Mesenteric fat pad (tissue), 1 donor: Measurements from ENCODE around the gene ANAPC7. TPM values are rescaled to one million over a fixed set of nuclear protein-coding genes. Genes with fewer than 3 reads are reported as not detected.
"Not testable (repeated sequence)": the region's sequence is repeated elsewhere in the genome, so short reads cannot be mapped to it uniquely, and the experiment has no call there.

ENCODE experiments used
- DNase-seq: peaks from one replicate; pipeline ENCODE4 v3.0.0-alpha.2; 2020; ENCODE audit warnings: low spot score
- total RNA-seq: library from RNA; stranded (reverse); fragmentation: NEBNext Ultra II Directional; extraction: Animal tissue kit (Norgen Biotek cat#: 25700); gene quantifications from one replicate; pipeline ENCODE4 v1.2.1, GENCODE V29; 2021
- donor health status: DM: yes; HTN: yes; CAD: no.

The ANAPC7 gene
- total RNA-seq, 1 donor from 2014 or later = 47.1 TPM

DNA sequence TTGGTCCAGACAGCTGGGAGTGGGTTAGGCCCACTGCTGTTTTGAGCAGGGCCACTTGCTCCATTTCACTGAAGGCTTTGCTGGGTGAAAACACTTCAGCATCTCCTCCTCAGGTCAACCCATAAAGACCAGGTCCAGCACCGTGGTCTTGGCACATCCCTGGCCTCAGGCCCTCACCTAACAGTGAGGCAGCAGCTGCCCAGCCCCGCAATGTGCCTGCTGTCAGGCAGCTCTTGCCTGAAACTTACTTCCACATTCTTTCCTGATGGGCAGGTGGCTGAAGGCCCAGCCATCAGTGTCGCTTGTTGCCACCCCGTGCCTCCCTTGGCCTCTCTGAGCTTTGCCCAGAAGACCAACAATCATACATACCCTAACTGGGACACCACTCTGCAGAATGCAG is 54.4 kb downstream of the ANAPC7 start:
- peak; percentile 88 for DNase-seq

DNA sequence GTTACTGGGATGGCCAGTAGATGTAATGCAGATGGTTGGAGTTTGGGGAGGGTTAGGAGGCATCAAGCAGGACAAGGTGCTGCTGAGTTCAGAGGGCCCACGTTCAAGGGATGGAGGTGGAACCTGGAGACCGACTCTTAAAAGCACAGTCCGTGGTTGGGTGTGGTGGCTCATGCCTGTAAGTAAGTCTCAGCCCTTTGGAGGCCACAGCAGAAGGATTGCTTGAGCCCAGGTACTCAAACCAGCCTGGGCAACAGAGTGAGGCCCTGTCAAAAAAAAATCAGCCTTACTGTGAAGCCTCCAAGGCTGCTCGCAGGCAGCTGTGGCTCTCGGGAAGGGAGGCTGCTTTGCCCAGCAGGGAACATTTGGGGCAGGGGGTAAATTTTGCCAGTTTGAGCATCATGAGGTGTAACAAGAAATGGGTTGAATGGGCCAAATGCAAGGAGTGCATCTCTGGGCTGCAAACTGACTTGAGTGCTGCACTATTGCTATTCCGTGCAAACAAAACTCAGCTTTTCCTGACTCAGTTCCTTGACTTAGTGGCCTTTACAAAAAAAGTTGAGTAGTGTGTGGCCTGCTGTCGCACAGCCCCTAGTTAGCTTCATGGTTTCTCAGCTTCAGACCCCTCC is 55.0 kb downstream of the ANAPC7 start:
- peak; percentile 37 for DNase-seq

- peak; percentile 33 for DNase-seq
These were observed 55.7 kb downstream of the ANAPC7 start for GRCh38 chr12:110347767-110348166.

DNA sequence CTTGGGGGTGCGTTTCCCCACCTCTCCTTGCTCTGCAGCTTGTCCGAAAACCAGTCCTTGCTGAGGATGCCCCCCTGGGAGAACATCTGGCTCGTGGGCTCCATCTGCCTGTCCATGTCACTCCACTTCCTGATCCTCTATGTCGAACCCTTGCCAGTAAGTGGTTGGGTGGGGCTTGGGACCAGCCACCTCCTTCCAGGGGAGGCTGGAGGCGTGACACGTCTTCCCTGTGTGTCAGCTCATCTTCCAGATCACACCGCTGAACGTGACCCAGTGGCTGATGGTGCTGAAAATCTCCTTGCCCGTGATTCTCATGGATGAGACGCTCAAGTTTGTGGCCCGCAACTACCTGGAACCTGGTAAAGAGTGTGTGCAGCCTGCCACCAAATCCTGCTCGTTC is 57.5 kb downstream of the ANAPC7 start:
- peak; percentile 71 for DNase-seq

DNA sequence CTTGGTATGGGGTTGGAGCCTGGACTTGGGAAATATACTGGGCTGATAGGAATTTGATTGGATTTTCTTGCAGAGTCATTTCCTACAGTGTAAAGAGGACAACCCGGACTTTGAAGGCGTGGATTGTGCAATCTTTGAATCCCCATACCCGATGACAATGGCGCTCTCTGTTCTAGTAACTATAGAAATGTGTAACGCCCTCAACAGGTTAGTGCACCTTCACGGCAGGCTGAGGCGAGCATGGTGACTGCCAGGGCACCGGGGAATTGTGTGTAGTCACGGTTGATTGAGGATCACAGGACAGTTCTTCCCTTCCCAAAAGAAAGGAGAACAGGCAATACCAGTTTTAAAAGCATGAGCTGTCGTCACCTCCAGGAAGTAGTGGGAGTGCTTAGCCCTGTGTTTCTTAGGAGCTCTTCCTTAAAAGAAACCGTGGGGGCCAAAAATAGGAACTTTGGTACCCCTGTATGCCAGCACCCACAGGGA is 58.3 kb downstream of the ANAPC7 start:
- DNase-seq = peak; percentile 55

DNA sequence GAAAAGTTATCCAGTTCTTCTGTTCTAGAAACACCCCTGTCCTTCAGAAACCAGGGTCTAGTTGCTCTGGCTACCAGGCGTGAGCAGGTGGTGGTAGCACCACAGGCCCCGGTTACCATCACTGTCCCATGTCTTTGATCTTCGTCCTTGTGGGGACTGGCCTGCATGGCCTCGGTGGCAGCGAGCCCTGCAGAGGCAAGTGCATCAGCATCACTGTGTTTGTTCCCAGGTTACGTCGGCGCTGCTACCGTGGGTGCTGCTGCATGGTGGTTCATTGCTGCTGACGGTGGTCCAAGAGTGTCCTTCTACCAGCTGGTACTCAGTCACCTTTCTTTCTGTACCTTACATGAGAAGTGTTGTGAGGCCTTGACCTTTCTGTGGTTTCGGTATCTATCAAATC is 58.9 kb downstream of the ANAPC7 start:
- DNase-seq = peak; percentile 57

- DNase-seq = peak; percentile 37
These were observed 59.6 kb downstream of the ANAPC7 start for GRCh38 chr12:110343736-110344555.

DNA sequence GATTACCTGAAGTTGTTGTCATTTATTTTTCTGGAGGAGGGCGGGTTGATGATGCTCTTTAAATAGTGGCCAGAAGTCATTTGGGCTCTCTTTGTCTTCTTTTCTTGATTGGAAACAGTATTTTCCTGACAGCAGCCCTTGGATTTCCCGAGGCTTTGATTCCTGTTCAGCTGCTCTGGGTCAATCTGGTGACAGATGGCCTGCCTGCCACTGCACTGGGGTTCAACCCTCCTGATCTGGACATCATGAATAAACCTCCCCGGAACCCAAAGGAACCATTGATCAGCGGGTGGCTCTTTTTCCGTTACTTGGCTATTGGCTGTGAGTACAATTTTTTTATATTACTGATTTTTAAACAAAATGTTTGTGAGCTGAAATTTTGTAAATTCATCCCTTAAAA is 60.4 kb downstream of the ANAPC7 start:
- DNase-seq = peak; percentile 51

GRCh38 chr12:110342157-110342556 is 61.4 kb downstream of the ANAPC7 start:
- DNase-seq = no peak

GRCh38 chr12:110340706-110341105 is 62.8 kb downstream of the ANAPC7 start:
- no peak for DNase-seq

- not testable (repeated sequence) for DNase-seq
These were observed 63.2 kb downstream of the ANAPC7 start for GRCh38 chr12:110340261-110340660.

DNA sequence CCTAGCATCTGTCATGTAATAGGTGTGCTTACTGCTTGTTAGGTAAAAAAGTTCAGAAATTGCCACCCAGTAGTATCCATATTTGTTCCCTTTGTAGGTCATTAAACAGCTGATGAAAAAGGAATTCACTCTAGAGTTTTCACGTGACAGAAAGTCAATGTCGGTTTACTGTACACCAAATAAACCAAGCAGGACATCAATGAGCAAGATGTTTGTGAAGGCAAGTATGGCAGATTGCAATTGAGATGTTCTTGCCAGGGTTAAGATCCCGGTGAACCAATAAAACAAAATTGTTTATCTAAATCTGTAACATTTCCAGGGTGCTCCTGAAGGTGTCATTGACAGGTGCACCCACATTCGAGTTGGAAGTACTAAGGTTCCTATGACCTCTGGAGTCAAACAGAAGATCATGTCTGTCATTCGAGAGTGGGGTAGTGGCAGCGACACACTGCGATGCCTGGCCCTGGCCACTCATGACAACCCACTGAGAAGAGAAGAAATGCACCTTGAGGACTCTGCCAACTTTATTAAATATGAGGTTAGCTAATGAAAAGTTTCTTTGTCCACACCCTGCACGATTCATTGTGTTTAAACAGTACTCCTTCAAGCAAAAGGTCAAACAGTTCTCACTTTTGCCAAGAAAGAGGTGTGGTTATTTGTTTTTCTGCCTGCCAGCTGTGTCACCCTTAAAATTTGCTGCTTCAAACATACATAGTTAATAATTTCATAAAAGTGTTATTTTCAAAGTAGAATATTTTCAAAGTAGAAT is 64.1 kb downstream of the ANAPC7 start:
- DNase-seq = no peak

DNA sequence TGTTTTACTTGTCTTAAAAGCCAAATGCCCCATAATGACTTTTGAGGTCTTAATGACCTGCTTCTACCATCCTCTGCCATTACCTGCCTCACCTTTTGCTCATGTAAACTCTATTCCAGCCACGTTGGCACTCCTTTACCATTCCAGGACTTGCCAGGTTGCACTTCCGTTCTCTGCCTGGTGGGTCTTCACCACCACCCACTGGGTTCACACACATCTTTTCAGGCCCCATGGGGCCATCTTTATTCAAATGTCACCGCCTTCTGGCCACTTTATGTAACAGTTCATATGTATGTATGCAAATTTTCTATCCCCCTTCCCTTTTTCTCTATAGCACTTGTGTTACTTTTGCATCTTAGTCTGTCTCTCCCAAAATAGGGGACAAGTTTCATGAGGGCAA is 64.8 kb downstream of the ANAPC7 start:
- no peak for DNase-seq

- no peak for DNase-seq
These were observed 65.4 kb downstream of the ANAPC7 start for GRCh38 chr12:110337912-110338710.

DNA sequence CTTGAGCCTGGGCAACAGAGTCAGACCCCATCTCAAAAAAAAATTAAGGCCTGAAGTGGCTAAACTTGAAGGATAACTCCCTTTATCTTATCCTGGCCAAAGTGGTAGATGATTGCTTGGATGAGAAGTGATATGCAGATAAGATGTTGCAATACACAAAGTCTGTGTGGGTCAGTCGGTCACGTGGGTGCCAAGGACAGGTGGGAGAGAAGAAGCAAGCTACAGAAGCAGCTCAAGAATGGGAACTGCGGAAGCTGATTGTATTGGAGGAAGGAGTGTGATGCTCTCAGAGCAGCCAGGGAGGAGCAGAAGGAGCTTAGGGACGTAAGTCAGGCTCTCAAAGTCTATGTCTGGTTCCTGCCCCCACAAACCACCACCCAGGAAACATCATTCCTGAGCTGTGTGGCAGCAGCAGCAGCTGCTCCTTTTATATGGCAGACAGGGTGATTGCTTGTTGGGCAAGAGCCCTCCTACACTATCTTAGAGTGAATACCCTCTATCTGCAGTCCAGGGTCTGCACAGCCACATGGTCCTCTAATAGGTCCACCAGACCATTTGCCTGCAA is 67.9 kb downstream of the ANAPC7 start:
- DNase-seq = no peak

GRCh38 chr12:110333201-110333600 is 70.3 kb downstream of the ANAPC7 start:
- no peak for DNase-seq

- DNase-seq = no peak
These were observed 73.0 kb downstream of the ANAPC7 start for GRCh38 chr12:110330544-110330943.

GRCh38 chr12:110330124-110330523 is 73.4 kb downstream of the ANAPC7 start:
- no peak for DNase-seq

DNA sequence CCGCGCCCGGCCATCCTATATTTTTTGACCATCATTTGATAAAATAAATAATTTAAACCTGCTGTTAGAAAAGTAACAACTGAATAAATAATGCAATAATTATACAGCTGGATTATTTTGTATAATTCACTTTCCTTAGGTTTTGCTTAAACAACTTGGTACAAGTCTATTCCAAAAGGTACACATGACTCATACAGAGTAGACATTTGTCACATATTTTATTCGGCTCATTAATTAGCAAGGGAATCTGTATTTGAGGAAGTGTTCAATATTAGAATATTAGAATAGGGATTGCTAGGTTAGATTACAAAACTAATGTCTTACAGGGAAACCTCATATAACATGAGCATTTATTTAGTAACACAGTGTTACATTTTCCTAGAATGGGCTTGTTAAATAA is 73.8 kb downstream of the ANAPC7 start:
- DNase-seq = no peak
